Panc1 (cell line): ENCODE results near the gene HDGFL2. TPM values are rescaled to one million over a fixed set of nuclear protein-coding genes. Genes with fewer than 3 reads are reported as not detected.
A peak's percentile ranks its signal among the peaks of the same experiment; 100 is the strongest.

Experiments used
- ATAC-seq: fragments of 200-7000 bp; cut with Tn5 transposase; 2 replicates; pipeline ENCODE4 v1.9.1; 2020; ENCODE audit warnings: mild to moderate bottlenecking, moderate library complexity
- BruUV-seq: library from RNA; stranded (reverse); fragments of 400-500 nt; replicated peaks from 2 replicates; lab custom pipeline; 2021; lab: Mats Ljungman, UMichigan
- CTCF ChIA-PET: fragments of 300-600 bp; sonication (Branson Sonifier 250); formaldehyde crosslinking; loops from one replicate; lab custom pipeline; 2022; ENCODE audit warnings: antibody characterized with exemption; lab: Charles Lee
- POLR2A ChIA-PET: fragments of 300-600 bp; sonication (Branson Sonifier 250); formaldehyde crosslinking; loops from one replicate; lab custom pipeline; 2022; ENCODE audit warnings: antibody characterized with exemption; lab: Charles Lee
- DNase-seq: peaks from one replicate; pipeline ENCODE4 v3.0.0-alpha.2; 2010; ENCODE audit warnings: low read depth, low spot score
- H3K27ac ChIP-seq: 2 replicates; pipeline ENCODE4 v1.5.1; 2011; ENCODE audit warnings: mild to moderate bottlenecking, low read length, inconsistent platforms
- H3K27me3 ChIP-seq: fragments of 200-500 bp; sonication (Bioruptor generic); 2 replicates; pipeline ENCODE4 v1.6.0; 2014; ENCODE audit warnings: low read length, inconsistent platforms; ENCODE audit not compliant: control insufficient read depth, insufficient read depth
- H3K36me3 ChIP-seq: fragments of 200-500 bp; sonication (Bioruptor generic); 2 replicates; pipeline ENCODE4 v1.5.1; 2014; ENCODE audit warnings: inconsistent platforms, mild to moderate bottlenecking, low read length, moderate library complexity; ENCODE audit not compliant: control insufficient read depth, insufficient read depth
- H3K4me1 ChIP-seq: 2 replicates; pipeline ENCODE4 v1.5.1; 2011; ENCODE audit warnings: inconsistent platforms, mild to moderate bottlenecking, low read length, moderate library complexity; ENCODE audit not compliant: control insufficient read depth, insufficient read depth
- H3K4me3 ChIP-seq, 2 experiments: 2 replicates each; pipeline ENCODE4 v1.5.1; 2011 to 2012; ENCODE audit warnings: low read depth in 2 of 2, low read length in 2 of 2, mild to moderate bottlenecking in 2 of 2, inconsistent platforms in 1 of 2, moderate library complexity in 1 of 2
- H3K9me3 ChIP-seq: fragments of 200-500 bp; sonication (Bioruptor generic); 2 replicates; pipeline ENCODE4 v1.5.1; 2014; ENCODE audit warnings: low read depth, mild to moderate bottlenecking, inconsistent platforms, low read length, moderate library complexity; ENCODE audit not compliant: control insufficient read depth, insufficient read depth
- CTCF ChIP-seq: fragments of 450-650 bp; IDR thresholded peaks from 2 replicates; pipeline ENCODE4 v1.5.1; 2017; ENCODE audit warnings: mild to moderate bottlenecking
- POLR2AphosphoS5 ChIP-seq: IDR thresholded peaks from 2 replicates; pipeline ENCODE4 v1.6.1; 2012; ENCODE audit warnings: mild to moderate bottlenecking, low read depth, low read length, moderate library complexity
- SIN3A ChIP-seq: IDR thresholded peaks from 2 replicates; pipeline ENCODE4 v1.6.1; 2012; ENCODE audit warnings: low read depth, mild to moderate bottlenecking, low read length, moderate library complexity, borderline replicate concordance; ENCODE audit not compliant: insufficient read depth
- TCF7L2 ChIP-seq: IDR thresholded peaks from 2 replicates; pipeline ENCODE4 v1.6.1; 2011; ENCODE audit warnings: mild to moderate bottlenecking, low read depth, low read length, inconsistent platforms
- in situ Hi-C: cut with HindIII; loops from 2 replicates; pipeline ENCODE4 v1.10.0; 2016; ENCODE audit warnings: low sequenced_read_pairs, low pct_unique_long_range_greater_than_20kb
- intact Hi-C: fragments of 100-400 bp; cut with micrococcal nuclease; formaldehyde crosslinking; loops from one replicate; pipeline ENCODE4 v1.10.0; 2022; ENCODE audit not compliant: unreplicated experiment
- total RNA-seq: library from RNA; stranded (reverse); gene quantifications from one replicate; pipeline ENCODE4 v1.2.1, GENCODE V29; 2021; ENCODE audit not compliant: unreplicated experiment
- TF ChIP-seq, protein P1 (sequence below), 2 experiments: IDR thresholded peaks; 2 replicates each; pipeline ENCODE4 v1.6.1; 2011 to 2012; ENCODE audit warnings: low read depth in 2 of 2, control low read depth in 1 of 2, low read length in 1 of 2, mild to moderate bottlenecking in 1 of 2, moderate library complexity in 1 of 2; ENCODE audit not compliant: insufficient read depth in 1 of 2

HDGFL2 gene
- total RNA-seq, 1 experiment from 2014 or later, result 56.9 TPM

- no peaks in the 10 kb centered on the region for H3K36me3 ChIP-seq
- H3K4me3 ChIP-seq, result peak within 1 kb of the TSS; percentile 19 to 31
- peaks cover 19% of the 10 kb centered on the region for H3K4me1 ChIP-seq
- in situ Hi-C loops (no loop called here), intact Hi-C loops (no loop called here)
- DNase-seq (no peak), ATAC-seq (peak; percentile 75)
- H3K9me3 ChIP-seq, result no peaks in the 10 kb centered on the region
- ChIA-PET CTCF (interaction anchor here (0.6 kb wide), 1 partner anchor 166 kb away, joined by 4 read pairs; no protein-coding TSS in a partner anchor), POLR2A (interaction anchor here (0.5 to 0.6 kb wide), 2 partner anchors 11 to 27 kb away, joined by 3 to 4 read pairs; no protein-coding TSS in a partner anchor)
- TF ChIP-seq, protein P1, sequence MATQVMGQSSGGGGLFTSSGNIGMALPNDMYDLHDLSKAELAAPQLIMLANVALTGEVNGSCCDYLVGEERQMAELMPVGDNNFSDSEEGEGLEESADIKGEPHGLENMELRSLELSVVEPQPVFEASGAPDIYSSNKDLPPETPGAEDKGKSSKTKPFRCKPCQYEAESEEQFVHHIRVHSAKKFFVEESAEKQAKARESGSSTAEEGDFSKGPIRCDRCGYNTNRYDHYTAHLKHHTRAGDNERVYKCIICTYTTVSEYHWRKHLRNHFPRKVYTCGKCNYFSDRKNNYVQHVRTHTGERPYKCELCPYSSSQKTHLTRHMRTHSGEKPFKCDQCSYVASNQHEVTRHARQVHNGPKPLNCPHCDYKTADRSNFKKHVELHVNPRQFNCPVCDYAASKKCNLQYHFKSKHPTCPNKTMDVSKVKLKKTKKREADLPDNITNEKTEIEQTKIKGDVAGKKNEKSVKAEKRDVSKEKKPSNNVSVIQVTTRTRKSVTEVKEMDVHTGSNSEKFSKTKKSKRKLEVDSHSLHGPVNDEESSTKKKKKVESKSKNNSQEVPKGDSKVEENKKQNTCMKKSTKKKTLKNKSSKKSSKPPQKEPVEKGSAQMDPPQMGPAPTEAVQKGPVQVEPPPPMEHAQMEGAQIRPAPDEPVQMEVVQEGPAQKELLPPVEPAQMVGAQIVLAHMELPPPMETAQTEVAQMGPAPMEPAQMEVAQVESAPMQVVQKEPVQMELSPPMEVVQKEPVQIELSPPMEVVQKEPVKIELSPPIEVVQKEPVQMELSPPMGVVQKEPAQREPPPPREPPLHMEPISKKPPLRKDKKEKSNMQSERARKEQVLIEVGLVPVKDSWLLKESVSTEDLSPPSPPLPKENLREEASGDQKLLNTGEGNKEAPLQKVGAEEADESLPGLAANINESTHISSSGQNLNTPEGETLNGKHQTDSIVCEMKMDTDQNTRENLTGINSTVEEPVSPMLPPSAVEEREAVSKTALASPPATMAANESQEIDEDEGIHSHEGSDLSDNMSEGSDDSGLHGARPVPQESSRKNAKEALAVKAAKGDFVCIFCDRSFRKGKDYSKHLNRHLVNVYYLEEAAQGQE (IDR thresholded peaks at IDR 0.05; ENCODE audit: insufficient read depth in 1 of 2, low read depth in 2 of 2, low read length in 1 of 2), result no peak
- no peak for TF ChIP-seq TCF7L2
- no peak for TF ChIP-seq SIN3A
- TF ChIP-seq CTCF, result no peak
- no peak; the same call in 1 of the 2 replicates for TF ChIP-seq POLR2AphosphoS5
- H3K27me3 ChIP-seq, result no peaks in the 10 kb centered on the region
- peak within 1 kb of the TSS; percentile 75; the same call in 1 of the 2 replicates for H3K27ac ChIP-seq
- no TSS peak for BruUV-seq
Measured at GRCh38 chr19:4518345-4519171, 46.5 kb downstream of the HDGFL2 start, which contains the start of gene PLIN4. PLIN4 (minus strand) TSS chr19:4518486; CDS start chr19:4518272, 214 bp downstream.

DNA sequence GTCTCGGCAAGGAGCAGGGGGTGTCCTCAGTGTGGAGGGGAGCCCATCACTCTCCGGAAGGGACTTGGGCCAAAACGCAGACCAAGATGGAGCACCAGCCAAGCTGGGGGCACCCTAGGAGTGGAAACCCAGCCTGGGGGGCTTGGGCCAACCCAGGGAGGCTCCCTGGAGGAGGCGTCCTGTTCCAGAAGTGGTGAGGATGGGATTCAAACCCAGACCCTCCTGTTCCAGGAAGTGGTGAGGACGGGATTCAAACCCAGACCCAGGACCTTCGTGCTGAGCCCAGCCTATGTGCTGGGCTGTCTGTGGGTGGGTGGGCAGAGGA is 47.0 kb downstream of the HDGFL2 start:
- DNase-seq (no peak), ATAC-seq (no peak)
- BruUV-seq, result no TSS peak
- Histone ChIP-seq H3K27me3 (no peaks in the 10 kb centered on the region), H3K9me3 (no peaks in the 10 kb centered on the region), H3K4me3 (no peak overlapping the region), H3K4me1 (peaks cover 19% of the 10 kb centered on the region), H3K27ac (peak overlapping the region; percentile 75; the same call in 1 of the 2 replicates), H3K36me3 (no peaks in the 10 kb centered on the region)
- ChIA-PET POLR2A (interaction anchor here (0.5 kb wide), 1 partner anchor 28 kb away, joined by 4 read pairs; no protein-coding TSS in a partner anchor), CTCF (no interaction called here)
- TF ChIP-seq TCF7L2, result no peak
- TF ChIP-seq POLR2AphosphoS5, result no peak
- no peak for TF ChIP-seq SIN3A
- no peak for TF ChIP-seq CTCF
- TF ChIP-seq, protein P1 (IDR thresholded peaks at IDR 0.05; ENCODE audit: insufficient read depth in 1 of 2, low read depth in 2 of 2, low read length in 1 of 2), result no peak
- in situ Hi-C loops, result no loop called here
- intact Hi-C loops, result no loop called here
